Measurements from ENCODE around the gene SLC45A1. TPM values are rescaled to one million over a fixed set of nuclear protein-coding genes. Genes with fewer than 3 reads are reported as not detected.

SLC45A1 gene
- total and polyA plus RNA-seq, 2 of the 4 experiments (the other 2 are of a cell fraction): 0.72 to 3.9 TPM

- no peak for TF ChIP-seq ELK1 (IDR thresholded peaks at IDR 0.05; ENCODE audit: borderline replicate concordance, low read depth, low read length)
- TF ChIP-seq CEBPB (IDR thresholded peaks at IDR 0.05; ENCODE audit: low read depth, low read length): no peak
Measured at GRCh38 chr1:8352886-8353785, 35.2 kb downstream of the SLC45A1 start (continued).

- Histone ChIP-seq H4K20me1 (ENCODE audit: insufficient read depth, low read length) (peaks cover 27% of the 10 kb centered on the region; the same call in 1 of the 2 replicates), H3K4me3 (ENCODE audit: insufficient read depth, low read depth, low read length) (no peak overlapping the region), H2BK120ac (ENCODE audit: low read depth, low read length) (no peak overlapping the region), H4K91ac (ENCODE audit: insufficient read depth, low read depth, low read length) (no peak overlapping the region), H3K23ac (ENCODE audit: low read depth, low read length) (no peak overlapping the region), H3K27me3 (ENCODE audit: control insufficient read depth, insufficient read depth, low read length) (no peaks in the 10 kb centered on the region), H2AK5ac (ENCODE audit: low read depth, low read length) (no peak overlapping the region), H2BK20ac (ENCODE audit: low read depth, low read length) (no peak overlapping the region), H3K14ac (replicated peaks; ENCODE audit: low read depth, low read length) (no peak overlapping the region), H3K9me1 (ENCODE audit: insufficient read depth, low read length) (peaks cover 3% of the 10 kb centered on the region; the same call in 1 of the 2 replicates), H3K4me1 (ENCODE audit: control insufficient read depth, insufficient read depth, low read length) (peaks cover 10% of the 10 kb centered on the region), H3K4me2 (ENCODE audit: low read depth, low read length) (no peak overlapping the region), H4K8ac (ENCODE audit: low read depth in 2 of 2, low read length in 2 of 2) (no peak overlapping the region), H4K5ac (ENCODE audit: low read depth, low read length) (no peak overlapping the region), H3K9ac (ENCODE audit: low read depth, low read length) (no peak overlapping the region), H2AFZ (replicated peaks; ENCODE audit: low read length, poor library complexity) (no peak overlapping the region), H3K36me3 (ENCODE audit: control insufficient read depth, insufficient read depth, low read length) (peaks cover 63% of the 10 kb centered on the region), H3K9me3 (ENCODE audit: control insufficient read depth, insufficient read depth, low read length) (no peaks in the 10 kb centered on the region), H2AK9ac (replicated peaks; ENCODE audit: low read depth, low read length, poor library complexity) (no peak overlapping the region), H2BK15ac (ENCODE audit: low read depth, low read length) (no peak overlapping the region), H3K27ac (ENCODE audit: insufficient read depth, low read length) (no peak overlapping the region), H3K56ac (ENCODE audit: extremely low read depth, insufficient read depth, low read length) (no peak overlapping the region), H2BK5ac (ENCODE audit: low read depth, low read length, poor library complexity, severe bottlenecking) (no peak overlapping the region), H3K18ac (ENCODE audit: low read depth, low read length) (no peak overlapping the region), H3K79me1 (ENCODE audit: low read depth in 1 of 2, low read length in 2 of 2) (peaks cover 23 to 51% of the 10 kb centered on the region in 2 experiments), H3K4ac (ENCODE audit: low read depth, low read length) (no peak overlapping the region)
- no TSS peak for BruUV-seq (replicated peaks)
- ChIA-PET POLR2A (ENCODE audit: unreplicated experiment) (no interaction called here), CTCF (no interaction called here)
- dilution Hi-C loops (cut with HindIII; ENCODE audit: low sequenced_read_pairs, unreplicated experiment): no loop called here
- ATAC-seq (ENCODE audit: low read depth) (no peak), DNase-seq (no peak)
- intact Hi-C loops (cut with micrococcal nuclease): no loop called here
- in situ Hi-C loops (cut with MboI; ENCODE audit: low sequenced_read_pairs): loop anchor here (5.0 kb wide), 1 partner anchor 377 kb away; no protein-coding TSS in a partner anchor
- 71% methylated on average over 2 of the region's 8 CpGs; no CpG with 5 or more reads in 1 of the 2 experiments for WGBS, 2 experiments (ENCODE audit: extremely low coverage in 2 of 2, insufficient read length in 1 of 2)
- TF ChIP-seq NFE2L2 (IDR thresholded peaks at IDR 0.05; ENCODE audit: low read depth, low read length) (no peak), FOS (IDR thresholded peaks at IDR 0.05; ENCODE audit: low read depth, low read length) (no peak), RCOR1 (IDR thresholded peaks at IDR 0.05; ENCODE audit: insufficient replicate concordance, low read length) (no peak), MXI1 (IDR thresholded peaks at IDR 0.05; ENCODE audit: borderline replicate concordance, low read depth, low read length) (no peak), CEBPB (IDR thresholded peaks at IDR 0.05; ENCODE audit: low read depth, low read length) (no peak), RFX5 (IDR thresholded peaks at IDR 0.05; ENCODE audit: low read depth, low read length) (no peak), ELK1 (IDR thresholded peaks at IDR 0.05; ENCODE audit: borderline replicate concordance, low read depth, low read length) (no peak), BHLHE40 (IDR thresholded peaks at IDR 0.05; ENCODE audit: low read depth, low read length) (no peak), POLR2A (IDR thresholded peaks at IDR 0.05; ENCODE audit: low read depth, low read length) (no peak), SMC3 (IDR thresholded peaks at IDR 0.05; ENCODE audit: low read depth, low read length) (no peak), MAZ (IDR thresholded peaks at IDR 0.05; ENCODE audit: borderline replicate concordance, low read depth, low read length) (no peak), CHD1 (IDR thresholded peaks at IDR 0.05; ENCODE audit: low read depth, low read length) (no peak)
Measured at GRCh38 chr1:8354038-8354437, 36.1 kb downstream of the SLC45A1 start.

Measured in IMR-90 (cell line).